GM10266 (cell line): ENCODE data around the gene DCAF6.

ENCODE experiments used
- DNase-seq: peaks from one replicate; pipeline ENCODE4 v3.0.0; 2012; ENCODE audit errors: extremely low spot score
- TF ChIP-seq, protein P1 (sequence below): IDR thresholded peaks from 2 replicates; pipeline ENCODE4 v1.5.1; 2012; ENCODE audit warnings: mild to moderate bottlenecking, low read depth; ENCODE audit not compliant: control insufficient read depth, insufficient read depth; ENCODE audit errors: missing control alignments

DCAF6 gene

DNA sequence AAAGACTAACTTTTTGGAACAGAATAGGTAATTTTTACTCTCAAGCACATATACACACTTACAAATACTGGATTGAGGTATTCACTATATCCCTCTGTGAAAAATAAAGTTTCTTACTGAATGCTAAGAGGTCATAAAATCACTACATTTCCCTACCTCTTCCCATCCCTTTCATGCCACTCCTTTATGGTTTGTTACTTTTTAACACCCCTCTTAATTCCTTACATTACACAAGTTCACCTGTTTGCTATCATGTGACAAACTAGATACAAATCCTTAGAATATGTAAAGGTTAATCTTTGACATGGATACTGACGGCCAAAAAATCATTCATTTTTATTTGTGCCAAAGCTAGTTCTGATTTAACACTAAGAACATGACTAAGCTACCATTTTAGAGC, 6.8 kb upstream of the DCAF6 start:
- TF ChIP-seq, protein P1, sequence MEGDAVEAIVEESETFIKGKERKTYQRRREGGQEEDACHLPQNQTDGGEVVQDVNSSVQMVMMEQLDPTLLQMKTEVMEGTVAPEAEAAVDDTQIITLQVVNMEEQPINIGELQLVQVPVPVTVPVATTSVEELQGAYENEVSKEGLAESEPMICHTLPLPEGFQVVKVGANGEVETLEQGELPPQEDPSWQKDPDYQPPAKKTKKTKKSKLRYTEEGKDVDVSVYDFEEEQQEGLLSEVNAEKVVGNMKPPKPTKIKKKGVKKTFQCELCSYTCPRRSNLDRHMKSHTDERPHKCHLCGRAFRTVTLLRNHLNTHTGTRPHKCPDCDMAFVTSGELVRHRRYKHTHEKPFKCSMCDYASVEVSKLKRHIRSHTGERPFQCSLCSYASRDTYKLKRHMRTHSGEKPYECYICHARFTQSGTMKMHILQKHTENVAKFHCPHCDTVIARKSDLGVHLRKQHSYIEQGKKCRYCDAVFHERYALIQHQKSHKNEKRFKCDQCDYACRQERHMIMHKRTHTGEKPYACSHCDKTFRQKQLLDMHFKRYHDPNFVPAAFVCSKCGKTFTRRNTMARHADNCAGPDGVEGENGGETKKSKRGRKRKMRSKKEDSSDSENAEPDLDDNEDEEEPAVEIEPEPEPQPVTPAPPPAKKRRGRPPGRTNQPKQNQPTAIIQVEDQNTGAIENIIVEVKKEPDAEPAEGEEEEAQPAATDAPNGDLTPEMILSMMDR, result no peak
- no peak for DNase-seq

DNA sequence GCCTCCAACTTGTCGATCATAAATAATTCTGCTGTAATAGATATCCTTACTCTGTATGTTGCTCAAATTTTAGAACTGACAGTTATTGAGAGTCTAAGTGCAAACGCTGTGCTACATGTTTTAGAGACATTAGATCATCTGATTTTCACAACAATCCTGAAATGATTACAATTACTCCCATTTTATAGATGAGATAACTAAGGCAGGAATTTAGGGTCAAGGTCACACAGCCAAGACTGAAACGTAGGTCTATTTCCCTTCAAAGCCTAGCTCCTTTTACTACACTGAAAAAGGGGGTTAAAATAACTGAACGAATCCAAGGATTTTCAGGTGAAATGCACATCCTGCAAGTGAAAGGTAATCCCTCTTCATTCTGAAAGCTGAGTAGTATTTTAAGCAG, 2.7 kb upstream of the DCAF6 start:
- DNase-seq, result no peak
- TF ChIP-seq, protein P1, result no peak

DNA sequence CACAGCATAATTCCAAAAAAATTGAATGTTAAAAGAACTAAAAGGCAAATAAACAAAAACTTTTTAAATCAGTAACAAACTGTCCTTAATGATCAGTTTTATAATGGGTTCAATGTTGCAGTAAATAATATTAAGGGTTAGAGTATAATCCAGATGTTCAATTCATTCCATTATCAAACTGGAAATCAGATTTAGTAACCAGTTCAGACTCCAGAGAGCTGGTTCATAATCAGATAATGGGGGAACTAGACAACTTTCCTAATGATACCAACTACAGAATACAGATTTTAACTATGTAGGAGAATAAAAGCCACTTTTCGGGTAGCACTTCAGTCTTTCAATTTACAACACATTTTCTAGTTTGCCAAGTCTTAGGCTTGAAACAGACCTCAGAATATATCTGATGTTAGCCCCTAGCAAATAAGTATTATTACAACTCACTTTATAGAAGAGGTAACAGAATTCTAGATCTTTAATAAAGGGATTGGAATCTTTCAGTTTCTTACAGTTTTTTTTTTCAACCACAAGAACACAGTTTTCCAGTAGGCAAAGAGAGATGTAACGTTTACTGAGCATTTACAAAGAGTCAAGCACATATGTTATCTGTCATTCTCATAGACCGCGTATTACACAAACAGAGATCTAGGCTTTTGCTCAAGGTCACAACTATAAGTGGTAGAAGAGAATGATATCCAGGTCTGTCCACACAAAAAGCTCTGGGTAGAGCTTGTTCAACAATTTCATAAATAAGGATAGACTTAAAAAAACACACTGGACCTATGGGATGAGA, 1.9 kb upstream of the DCAF6 start:
- peak; percentile 10 for DNase-seq

DNA sequence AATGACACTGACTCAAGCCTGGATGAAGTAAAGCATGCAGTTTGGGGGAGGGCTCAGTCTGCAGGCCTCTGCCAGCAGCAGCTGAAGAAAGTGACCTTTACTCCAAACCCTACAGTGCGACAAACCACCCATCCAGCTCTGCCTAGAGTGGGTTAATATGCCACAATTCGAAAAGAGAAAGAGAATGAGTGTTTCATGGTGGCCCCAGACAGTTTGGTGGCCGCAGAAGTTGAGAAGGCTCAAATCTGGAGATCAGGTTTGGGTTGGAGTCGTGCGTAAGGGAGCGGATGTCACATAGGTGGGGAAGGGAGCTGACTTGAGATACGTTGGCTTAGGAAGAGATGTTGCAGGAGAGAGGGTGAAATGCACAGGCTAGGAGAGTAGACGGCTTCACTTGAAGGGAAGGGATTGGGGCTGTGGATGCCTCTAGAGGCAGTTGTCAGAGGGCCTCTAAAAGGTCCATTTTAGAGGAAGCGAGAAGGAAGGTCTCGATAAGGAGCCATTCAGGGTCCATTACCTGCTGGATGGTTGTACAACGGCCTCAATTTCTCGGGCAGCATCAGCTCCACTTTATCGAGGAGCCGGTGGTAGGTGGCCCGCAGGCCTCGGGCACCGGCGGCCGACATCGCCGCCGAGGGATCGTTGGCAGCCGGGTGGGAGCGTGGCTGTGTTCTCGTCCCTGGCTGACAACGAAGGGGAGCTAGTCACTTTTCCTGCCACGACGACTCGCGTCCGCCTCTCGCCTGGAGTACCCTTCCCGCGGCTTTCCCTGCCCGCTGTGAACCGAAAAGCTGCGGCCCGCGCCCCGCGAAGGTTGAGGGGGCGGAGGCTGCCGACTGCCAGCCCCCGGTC, 1.0 kb upstream of the DCAF6 start:
- TF ChIP-seq, protein P1, result no peak
- peak; percentile 28 for DNase-seq

More for the DNA sequence above, 1.9 kb upstream of the DCAF6 start:
- TF ChIP-seq, protein P1, result no peak

DNA sequence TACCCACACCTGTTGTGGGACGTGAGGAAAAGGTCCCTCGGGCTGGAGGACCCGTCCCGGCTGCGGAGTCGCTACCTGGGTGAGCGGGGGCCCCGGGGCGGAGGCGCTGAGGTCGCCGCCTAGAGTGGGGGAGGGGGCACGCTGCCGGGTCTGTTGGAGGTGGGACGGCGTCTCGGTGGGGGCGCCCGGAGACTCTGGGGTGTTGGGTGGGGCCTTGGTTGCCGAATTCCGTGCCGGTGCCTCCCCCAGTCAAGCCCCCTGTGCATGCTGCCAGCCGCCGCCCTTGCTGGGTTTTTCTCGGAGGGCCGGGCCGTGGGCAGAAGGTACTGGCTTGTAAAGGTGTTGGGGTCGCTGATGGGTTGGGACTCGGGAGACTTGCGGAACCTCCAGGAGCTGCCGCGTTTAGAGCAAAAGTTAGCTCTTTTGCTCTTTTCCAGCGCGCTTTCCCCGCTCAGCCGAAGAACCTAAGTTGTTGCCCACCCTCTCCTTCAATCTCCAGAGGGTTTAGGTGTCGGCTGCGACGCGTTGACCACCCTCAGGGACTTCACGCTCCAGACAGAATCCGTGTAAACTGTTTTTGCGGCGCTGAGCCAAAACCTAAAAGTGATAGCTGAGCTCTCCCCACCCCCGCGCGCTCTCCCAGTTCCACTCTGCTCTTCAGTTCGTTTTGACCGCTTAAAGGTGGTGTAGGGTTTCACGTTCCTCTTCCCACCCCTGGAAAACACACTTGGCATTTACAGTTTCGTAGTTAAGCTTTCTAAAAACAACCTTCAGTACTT, 636 bp downstream of the DCAF6 start, which contains the start of gene MPC2:
MPC2 (minus strand) TSS at position 143 of the 779 bp plus-strand sequence. CDS start 1,231 bp downstream, outside the sequence.
- DNase-seq, result peak; percentile 59
- TF ChIP-seq, protein P1, result no peak

DNA sequence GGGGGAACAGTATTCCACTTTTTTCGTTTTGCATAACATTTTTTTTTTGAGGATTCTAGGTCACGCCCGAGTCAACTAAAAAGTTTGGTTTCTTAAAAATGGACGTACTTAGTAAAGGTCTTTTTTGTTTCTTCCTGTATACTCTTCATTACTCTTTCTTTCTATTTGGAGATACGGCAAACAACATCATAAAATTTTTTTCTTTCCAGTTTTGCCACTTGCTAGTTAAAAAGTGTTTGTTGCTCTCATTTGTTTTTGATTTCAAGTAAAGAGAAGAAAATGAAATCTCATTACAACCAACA, 1.2 kb downstream of the DCAF6 start:
- DNase-seq, result no peak
- TF ChIP-seq, protein P1, result no peak
